ENCODE results near the gene ABCF3. TPM values are rescaled to one million over a fixed set of nuclear protein-coding genes. Genes with fewer than 3 reads are reported as not detected.
A peak's percentile ranks its signal among the peaks of the same experiment; 100 is the strongest.

Gene ABCF3
- total RNA-seq, 1 experiment from 2014 or later = 79.4 TPM

GRCh38 chr3:184234224-184234623, 48.2 kb downstream of the ABCF3 start:
- Histone ChIP-seq H3K9me3 (no peaks in the 10 kb centered on the region), H3K36me3 (no peaks in the 10 kb centered on the region), H3K4me3 (no peak overlapping the region), H3K27me3 (peaks cover 29% of the 10 kb centered on the region)
- peak; percentile 85 for DNase-seq

- no peak for DNase-seq
- Histone ChIP-seq H3K9me3 (no peaks in the 10 kb centered on the region), H3K36me3 (no peaks in the 10 kb centered on the region), H3K27me3 (peaks cover 23% of the 10 kb centered on the region), H3K4me3 (no peak overlapping the region)
Observed at GRCh38 chr3:184234671-184235380, 48.8 kb downstream of the ABCF3 start.

GRCh38 chr3:184235381-184236032, 49.5 kb downstream of the ABCF3 start:
- Histone ChIP-seq H3K4me3 (no peak overlapping the region), H3K9me3 (no peaks in the 10 kb centered on the region), H3K27me3 (peaks cover 17% of the 10 kb centered on the region), H3K36me3 (no peaks in the 10 kb centered on the region)
- DNase-seq = no peak

GRCh38 chr3:184236033-184236410, 50.0 kb downstream of the ABCF3 start:
- no peak overlapping the region for H3K4me3 ChIP-seq
- H3K27me3 ChIP-seq = peaks cover 14% of the 10 kb centered on the region
- H3K36me3 ChIP-seq = no peaks in the 10 kb centered on the region
- no peaks in the 10 kb centered on the region for H3K9me3 ChIP-seq
- DNase-seq = no peak

- DNase-seq = no peak
- Histone ChIP-seq H3K36me3 (no peaks in the 10 kb centered on the region), H3K4me3 (no peak overlapping the region), H3K9me3 (no peaks in the 10 kb centered on the region), H3K27me3 (peaks cover 8% of the 10 kb centered on the region)
Observed at GRCh38 chr3:184236636-184237035, 50.6 kb downstream of the ABCF3 start.

- Histone ChIP-seq H3K36me3 (peaks cover 2% of the 10 kb centered on the region; the same call in 1 of the 2 replicates), H3K27me3 (peaks cover 2% of the 10 kb centered on the region; the same call in 1 of the 2 replicates), H3K9me3 (no peaks in the 10 kb centered on the region), H3K4me3 (no peak overlapping the region)
- no peak for DNase-seq
Observed at GRCh38 chr3:184237211-184237610, 51.2 kb downstream of the ABCF3 start.

GRCh38 chr3:184237807-184238206, 51.8 kb downstream of the ABCF3 start:
- DNase-seq = no peak
- H3K4me3 ChIP-seq = no peak overlapping the region
- H3K9me3 ChIP-seq = no peaks in the 10 kb centered on the region
- no peaks in the 10 kb centered on the region for H3K27me3 ChIP-seq
- peaks cover 8% of the 10 kb centered on the region for H3K36me3 ChIP-seq

- Histone ChIP-seq H3K4me3 (no peak overlapping the region), H3K36me3 (peaks cover 13% of the 10 kb centered on the region), H3K27me3 (no peaks in the 10 kb centered on the region), H3K9me3 (no peaks in the 10 kb centered on the region)
- DNase-seq = no peak
Observed at GRCh38 chr3:184238246-184238818, 52.3 kb downstream of the ABCF3 start.

GRCh38 chr3:184239221-184239620, 53.2 kb downstream of the ABCF3 start:
- Histone ChIP-seq H3K4me3 (no peak overlapping the region), H3K9me3 (no peaks in the 10 kb centered on the region), H3K36me3 (peaks cover 22% of the 10 kb centered on the region), H3K27me3 (no peaks in the 10 kb centered on the region)
- DNase-seq = no peak

- no peak for DNase-seq
- Histone ChIP-seq H3K9me3 (no peaks in the 10 kb centered on the region), H3K4me3 (no peak overlapping the region), H3K36me3 (peaks cover 27% of the 10 kb centered on the region), H3K27me3 (no peaks in the 10 kb centered on the region)
Observed at GRCh38 chr3:184239708-184240107, 53.7 kb downstream of the ABCF3 start.

GRCh38 chr3:184240384-184241140, 54.6 kb downstream of the ABCF3 start:
- Histone ChIP-seq H3K9me3 (no peaks in the 10 kb centered on the region), H3K36me3 (peaks cover 35% of the 10 kb centered on the region), H3K27me3 (no peaks in the 10 kb centered on the region), H3K4me3 (no peak overlapping the region)
- DNase-seq = no peak

- Histone ChIP-seq H3K4me3 (no peak overlapping the region), H3K9me3 (no peaks in the 10 kb centered on the region), H3K27me3 (no peaks in the 10 kb centered on the region), H3K36me3 (peaks cover 40% of the 10 kb centered on the region)
- DNase-seq = no peak
Observed at GRCh38 chr3:184241141-184241446, 55.1 kb downstream of the ABCF3 start.

GRCh38 chr3:184241447-184242296, 55.7 kb downstream of the ABCF3 start:
- H3K9me3 ChIP-seq = no peaks in the 10 kb centered on the region
- peaks cover 40% of the 10 kb centered on the region for H3K36me3 ChIP-seq
- no peak overlapping the region for H3K4me3 ChIP-seq
- H3K27me3 ChIP-seq = no peaks in the 10 kb centered on the region
- no peak for DNase-seq

- peaks cover 40% of the 10 kb centered on the region for H3K36me3 ChIP-seq
- no peak for DNase-seq
- no peaks in the 10 kb centered on the region for H3K9me3 ChIP-seq
- H3K4me3 ChIP-seq = no peak overlapping the region
- no peaks in the 10 kb centered on the region for H3K27me3 ChIP-seq
Observed at GRCh38 chr3:184242297-184242685, 56.3 kb downstream of the ABCF3 start.

Measured in MG63 (cell line).